Left renal pelvis (tissue), 4 donors: ENCODE results near the gene ACVR1B. TPM values are rescaled to one million over a fixed set of nuclear protein-coding genes. Genes with fewer than 3 reads are reported as not detected.

ENCODE experiments used
- DNase-seq, 4 donors: peaks; one replicate each; pipeline ENCODE4 v3.0.0-alpha.2; 2013; ENCODE audit warnings: low read depth in 4 of 4, low spot score in 3 of 4
- polyA plus RNA-seq, 4 donors: library from polyadenylated mRNA; unstranded; fragments of 120-200 nt; gene quantifications; one replicate each; pipeline ENCODE4 v1.2.1, GENCODE V29; 2013; ENCODE audit not compliant: insufficient read length in 4 of 4

The ACVR1B gene
- polyA plus RNA-seq, 4 donors = 22.5 to 61.6 (median 55.0) TPM

- no peak for DNase-seq
These were observed 64.1 kb downstream of the ACVR1B start for GRCh38 chr12:52015532-52016041.

DNA sequence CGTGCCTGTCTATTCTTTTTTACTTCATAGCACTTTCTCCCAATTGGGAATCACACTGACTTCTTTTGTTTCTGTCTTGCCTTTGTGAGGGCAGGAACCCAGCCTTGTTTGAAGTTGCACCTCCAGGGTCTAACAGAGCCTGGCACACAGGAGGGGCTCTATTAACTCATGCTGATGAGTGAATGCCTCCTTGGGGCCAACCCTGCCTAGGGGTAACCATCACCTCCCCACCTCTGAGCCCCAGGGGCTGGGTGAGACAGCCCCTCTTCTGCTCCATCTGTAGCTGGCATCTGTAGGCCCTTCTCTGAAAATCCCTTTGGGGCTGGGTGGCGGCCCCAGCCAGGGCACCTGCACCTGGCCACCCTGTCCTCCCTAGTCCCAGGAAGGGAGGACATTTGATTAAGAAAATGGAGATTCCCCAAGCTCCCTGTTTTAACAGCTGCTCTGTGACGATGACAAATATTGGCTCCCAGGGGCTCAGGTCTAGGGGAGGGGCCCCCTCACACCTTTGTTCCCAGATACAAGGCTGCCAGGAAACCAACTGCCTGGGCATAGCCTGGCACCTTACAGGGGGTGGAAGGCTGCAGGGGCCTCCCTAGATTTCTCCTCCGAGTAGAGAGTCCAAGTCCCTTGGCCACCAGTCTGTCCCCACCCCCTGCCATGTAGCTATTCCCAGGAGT is 67.1 kb downstream of the ACVR1B start:
- no peak for DNase-seq

GRCh38 chr12:52019113-52019770 is 67.7 kb downstream of the ACVR1B start:
- DNase-seq = no peak

GRCh38 chr12:52020539-52021336 is 69.2 kb downstream of the ACVR1B start:
- no peak for DNase-seq

- DNase-seq = no peak
These were observed 71.3 kb downstream of the ACVR1B start for GRCh38 chr12:52022841-52023181.

DNA sequence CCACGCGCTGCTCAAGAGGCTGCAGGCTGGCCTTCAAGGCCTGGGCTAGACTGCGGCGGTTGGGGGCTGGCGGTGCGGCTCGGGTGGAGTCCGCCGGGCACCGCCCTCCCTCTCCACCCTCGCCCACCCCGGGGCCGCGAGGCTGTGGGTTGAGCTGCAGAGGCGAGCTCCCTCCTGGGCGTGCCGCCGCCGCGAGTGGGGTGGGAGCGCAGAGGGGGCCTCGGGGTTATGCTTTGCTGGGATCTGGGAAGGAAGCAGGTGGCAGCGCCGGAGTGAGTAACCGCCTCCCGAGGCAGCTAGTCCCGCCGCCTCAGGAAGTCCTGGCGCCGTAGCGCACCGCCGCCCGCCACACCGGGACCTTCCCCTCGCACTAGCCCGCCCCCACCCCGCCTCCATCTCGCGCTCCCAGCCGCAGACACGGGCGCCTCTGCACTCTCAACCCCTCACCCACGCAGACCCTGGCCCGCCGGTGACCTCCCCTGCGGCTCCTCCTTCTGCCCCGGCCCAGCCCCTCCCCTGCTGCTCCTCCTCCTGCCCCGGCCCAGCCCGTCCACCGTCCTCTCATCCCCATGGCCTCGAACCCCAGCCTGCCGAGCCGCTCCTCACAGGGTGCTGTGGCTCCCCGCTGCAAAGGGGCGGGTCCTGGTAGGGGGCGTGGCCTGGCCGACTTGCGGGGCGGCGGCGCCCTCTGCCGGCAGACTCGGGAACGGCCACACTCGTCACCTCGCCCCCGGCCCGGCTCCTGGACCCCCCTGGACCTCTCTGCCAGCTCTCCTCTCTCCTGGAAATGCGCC is 71.9 kb downstream of the ACVR1B start:
- DNase-seq = no peak

DNA sequence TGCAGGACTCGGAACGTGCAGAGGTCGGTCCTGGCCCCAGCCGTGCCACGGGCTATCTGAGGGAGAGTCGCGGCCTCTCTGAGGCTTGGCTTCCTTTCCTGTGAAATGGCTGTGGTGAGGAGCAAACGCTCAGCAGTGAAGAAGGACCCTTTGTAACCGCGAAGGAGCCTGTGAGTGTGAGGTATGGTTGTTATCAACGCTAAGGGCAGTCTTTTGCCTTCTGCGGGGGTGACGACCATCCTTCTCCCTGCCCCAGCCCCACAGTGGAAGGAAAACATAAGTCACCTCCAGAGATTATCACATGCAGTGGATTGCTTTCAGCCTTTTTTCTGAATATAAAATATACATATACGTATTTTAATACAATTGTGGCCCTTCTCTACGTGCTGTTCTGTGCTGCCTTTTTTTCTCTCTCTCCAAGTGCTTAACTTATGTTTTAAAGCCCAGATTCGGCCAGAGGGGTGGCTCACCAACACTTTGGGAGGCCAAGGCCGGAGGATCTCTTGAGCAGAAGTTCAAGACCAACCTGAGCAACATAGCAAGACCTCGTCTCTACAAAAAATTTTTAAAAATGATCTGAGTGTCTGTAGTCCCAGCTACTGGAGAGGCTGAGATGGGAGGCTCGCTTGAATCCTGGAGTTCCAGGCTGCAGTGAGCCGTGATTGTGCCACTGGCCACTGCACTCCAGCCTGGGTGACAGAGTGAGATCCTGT is 72.6 kb downstream of the ACVR1B start:
- DNase-seq = no peak

- DNase-seq = no peak
These were observed 73.3 kb downstream of the ACVR1B start for GRCh38 chr12:52024845-52025230.

- DNase-seq = no peak
These were observed 74.8 kb downstream of the ACVR1B start for GRCh38 chr12:52026263-52026662.

- no peak for DNase-seq
These were observed 75.8 kb downstream of the ACVR1B start for GRCh38 chr12:52027085-52027843.

DNA sequence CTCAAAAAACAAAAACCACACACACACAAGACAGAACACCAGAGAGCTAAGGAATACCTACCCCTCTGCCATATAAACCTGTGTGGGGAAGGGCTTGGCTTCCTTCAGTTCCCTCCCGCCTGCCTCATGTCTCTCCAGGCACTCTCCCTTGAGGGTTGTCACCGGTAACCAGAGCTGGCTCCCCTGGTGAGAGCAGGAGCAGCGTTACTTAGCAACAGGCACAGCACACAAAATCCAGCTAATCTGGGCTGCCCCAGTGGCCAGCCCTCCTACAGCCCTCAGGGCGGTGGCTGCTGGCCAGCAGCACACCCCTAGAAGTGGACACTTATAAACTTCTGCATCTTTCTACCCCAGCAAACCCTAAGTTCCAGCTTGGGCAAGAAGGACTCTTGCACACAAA is 78.2 kb downstream of the ACVR1B start:
- no peak for DNase-seq

GRCh38 chr12:52032446-52032803 is 80.9 kb downstream of the ACVR1B start:
- DNase-seq = no peak

DNA sequence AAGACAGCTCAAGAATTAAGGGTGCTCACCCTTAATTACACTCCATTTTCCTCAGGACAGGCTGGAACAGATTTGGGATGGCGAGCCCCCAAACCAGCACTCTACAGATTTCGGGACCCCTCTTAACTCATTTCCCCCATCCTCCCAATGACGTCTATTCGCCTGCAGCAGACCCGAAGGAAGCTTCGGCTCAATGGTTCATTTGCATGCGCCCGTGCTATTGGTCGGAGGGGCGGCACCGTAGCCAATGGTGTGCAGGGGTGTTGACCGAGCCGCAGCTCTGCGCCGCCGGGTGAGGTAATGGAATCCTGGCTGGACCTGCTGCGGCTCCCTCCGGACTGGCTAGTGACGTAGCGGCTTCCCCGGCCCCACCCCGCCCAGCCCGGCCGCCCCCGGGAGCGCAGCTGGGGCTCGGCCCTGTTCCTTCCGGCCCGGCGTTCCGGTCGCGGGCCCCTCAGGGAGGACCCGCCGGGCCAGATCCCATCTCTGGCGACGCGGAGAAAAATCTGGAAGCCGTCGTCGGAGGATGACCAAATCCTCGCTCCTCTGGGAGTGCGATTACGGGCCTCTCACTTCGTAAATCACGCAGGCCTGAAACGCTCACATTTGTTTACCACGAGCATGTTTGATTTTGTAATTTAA is 81.4 kb downstream of the ACVR1B start:
- peak in 3 of 4 donors; percentile 83 to 91 (median 87) for DNase-seq

DNA sequence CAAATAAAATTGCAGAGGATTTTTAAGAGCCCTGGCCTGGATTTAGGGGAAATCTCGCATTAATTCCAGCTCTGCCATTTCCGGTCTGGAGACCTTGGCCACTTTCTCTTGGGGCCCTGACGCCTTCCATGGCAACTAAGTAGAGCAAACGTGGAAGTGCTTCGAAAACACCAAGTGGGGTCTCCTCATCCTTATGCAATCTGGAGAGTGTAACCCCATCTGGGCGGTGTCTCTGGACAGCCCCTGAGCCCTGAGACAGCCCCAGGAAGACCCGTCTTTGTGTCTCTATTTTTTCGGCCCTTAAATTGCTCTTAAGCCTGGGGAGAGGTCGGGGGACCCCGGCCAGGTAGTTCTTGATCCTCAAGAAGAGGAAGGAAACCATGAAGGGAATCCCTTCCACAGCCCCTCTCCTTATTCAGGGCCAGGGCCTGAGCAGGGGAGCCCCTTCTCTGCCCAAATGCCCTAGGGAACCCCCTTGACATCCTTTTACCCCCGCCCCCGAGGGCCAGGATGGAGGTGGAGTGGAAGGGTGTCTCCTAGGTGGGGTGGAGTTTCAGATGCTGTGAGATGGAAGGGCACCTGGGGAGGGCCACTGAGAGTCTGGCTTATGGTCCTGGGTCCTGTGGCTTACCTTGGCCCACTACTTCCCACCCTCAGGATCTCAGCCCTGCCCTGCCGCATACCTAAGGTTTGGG is 82.1 kb downstream of the ACVR1B start:
- DNase-seq = no peak

DNA sequence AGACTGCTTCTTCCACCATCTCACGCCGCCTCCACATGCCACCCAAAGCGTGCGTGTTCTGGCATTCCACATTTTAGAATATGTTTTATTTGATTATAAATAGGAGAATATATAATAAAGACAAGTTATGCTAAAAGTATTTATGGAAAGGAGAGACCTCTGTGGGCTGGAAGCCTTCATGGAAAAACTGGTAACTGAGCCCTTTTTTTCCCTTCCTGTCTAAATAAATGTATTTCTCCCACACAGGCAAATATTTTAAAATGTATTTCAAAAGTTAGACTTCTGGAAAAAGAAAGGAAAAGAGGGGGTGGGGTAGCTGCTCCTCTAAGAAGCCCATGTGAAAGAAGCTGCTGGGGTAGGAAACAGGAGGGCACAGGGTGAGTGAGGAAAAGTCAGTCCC is 83.7 kb downstream of the ACVR1B start:
- DNase-seq = no peak

DNA sequence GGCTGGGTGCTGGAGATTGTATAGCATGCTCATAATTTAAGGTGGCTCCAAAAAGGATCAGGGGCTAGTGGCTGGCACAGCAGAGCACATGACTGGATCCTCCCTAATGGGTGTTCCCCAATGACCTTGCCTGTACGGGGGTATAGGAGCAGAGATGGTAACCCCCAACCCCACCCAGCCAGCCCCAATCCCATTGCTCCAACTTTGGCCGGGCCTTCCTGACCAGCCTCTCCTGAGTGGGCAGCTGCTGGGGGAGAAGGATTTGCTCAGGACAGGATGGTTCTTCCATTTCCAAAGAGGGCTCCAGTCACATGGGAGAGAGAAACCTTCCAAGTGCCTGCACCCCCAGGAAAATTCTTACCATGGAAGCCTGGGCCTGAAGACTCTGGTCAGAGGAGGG is 84.4 kb downstream of the ACVR1B start:
- no peak for DNase-seq

GRCh38 chr12:52036587-52037171 is 85.2 kb downstream of the ACVR1B start:
- no peak for DNase-seq

GRCh38 chr12:52037248-52037861 is 85.9 kb downstream of the ACVR1B start:
- DNase-seq = no peak
